Upper lobe of left lung (tissue), 4 donors: ENCODE results near the gene FIBCD1.

Experiments used
- CTCF ChIP-seq, 6 experiments: fragments of 450-650 bp in 4 of 6; fragments of 200-600 bp in 2 of 6; sonication (generic) in 2 of 6; IDR thresholded peaks; one replicate each; pipeline ENCODE4 v1.5.1; 2016 to 2019; ENCODE audit warnings: antibody characterized with exemption in 6 of 6
- POLR2A ChIP-seq, 4 donors: fragments of 450-650 bp; IDR thresholded peaks; one replicate each; pipeline ENCODE4 v1.5.1; 2016 to 2017; ENCODE audit warnings: antibody characterized with exemption in 4 of 4, mild to moderate bottlenecking in 2 of 4
- POLR2AphosphoS5 ChIP-seq, 2 donors: sonication (generic); formaldehyde crosslinking; IDR thresholded peaks; one replicate each; pipeline ENCODE4 v1.5.1; 2017; ENCODE audit warnings: antibody characterized with exemption in 2 of 2

GRCh38 chr9:130988400-130988747, 49.3 kb upstream of the FIBCD1 start:
- TF ChIP-seq POLR2AphosphoS5 (IDR thresholded peaks at IDR 0.05), result no peak
- TF ChIP-seq CTCF (IDR thresholded peaks at IDR 0.05), result no peak
- TF ChIP-seq POLR2A (IDR thresholded peaks at IDR 0.05), result no peak
